NCI-H1417 (cell line): ENCODE measurements around the gene PTGDS.

Experiments
- DNase-seq, 3 experiments: peaks; one replicate each; lab custom pipeline; 2025; lab: John Stamatoyannopoulos, UW

PTGDS gene

DNA sequence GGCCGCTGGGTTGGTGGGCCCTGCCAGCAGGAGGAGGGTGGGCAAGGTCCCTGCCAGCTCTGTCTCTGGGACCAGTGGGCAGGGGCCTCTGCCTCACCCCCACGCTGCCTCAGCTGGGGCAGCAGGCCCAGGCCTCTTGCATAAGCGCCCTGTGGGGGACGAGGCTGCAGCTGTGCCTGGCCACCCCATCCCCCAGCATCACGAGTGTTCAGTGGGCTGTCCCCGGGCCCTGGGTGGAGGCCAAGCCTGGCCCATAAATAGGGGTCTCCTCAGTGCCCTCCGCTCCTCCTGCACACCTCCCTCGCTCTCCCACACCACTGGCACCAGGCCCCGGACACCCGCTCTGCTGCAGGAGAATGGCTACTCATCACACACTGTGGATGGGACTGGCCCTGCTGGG, at the start of gene PTGDS:
TSS of gene PTGDS (plus strand) at position 282 of the 400 bp plus-strand sequence. CDS start at position 357, 75 bp downstream.
- DNase-seq, result no peak

DNA sequence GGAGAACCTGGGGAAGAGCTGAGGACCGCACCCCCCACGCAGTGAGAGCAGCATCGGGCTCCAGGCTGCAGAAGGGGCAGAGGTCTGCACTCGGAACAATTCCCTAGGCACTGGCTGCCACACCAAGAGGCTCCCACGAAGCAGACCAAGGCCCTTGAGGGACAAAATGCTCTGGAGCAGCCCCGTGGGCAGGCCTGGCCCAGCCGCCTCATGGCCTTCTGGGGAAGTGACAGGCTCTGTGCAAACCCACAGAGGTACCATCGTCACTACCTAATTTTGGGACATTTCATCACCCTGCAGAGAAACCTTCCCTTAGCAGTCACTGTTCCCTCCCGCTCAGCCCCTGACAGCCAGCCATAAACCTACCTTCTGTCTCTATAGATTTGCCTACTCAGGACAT, 48.7 kb upstream of the PTGDS start:
- no peak for DNase-seq

DNA sequence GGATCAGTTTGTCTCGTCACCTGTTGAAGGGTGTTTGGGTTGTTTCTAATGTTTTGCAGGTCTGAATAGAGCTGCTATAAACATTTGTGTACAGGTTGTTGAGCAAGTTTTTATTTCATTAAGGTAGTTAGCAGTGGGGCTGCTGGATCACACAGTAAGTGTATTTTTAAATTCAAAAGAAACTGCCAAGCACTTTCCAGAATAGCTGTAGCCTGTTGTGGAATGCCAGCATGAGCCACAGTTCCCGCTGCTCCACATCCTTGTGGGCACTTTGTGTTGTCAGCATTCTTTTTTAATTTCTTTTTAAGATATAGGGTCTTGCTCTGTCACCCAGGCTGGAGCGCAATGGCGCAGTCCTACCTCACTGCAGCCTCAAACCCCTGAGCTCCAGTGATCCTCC, 47.3 kb upstream of the PTGDS start:
- no peak for DNase-seq

DNA sequence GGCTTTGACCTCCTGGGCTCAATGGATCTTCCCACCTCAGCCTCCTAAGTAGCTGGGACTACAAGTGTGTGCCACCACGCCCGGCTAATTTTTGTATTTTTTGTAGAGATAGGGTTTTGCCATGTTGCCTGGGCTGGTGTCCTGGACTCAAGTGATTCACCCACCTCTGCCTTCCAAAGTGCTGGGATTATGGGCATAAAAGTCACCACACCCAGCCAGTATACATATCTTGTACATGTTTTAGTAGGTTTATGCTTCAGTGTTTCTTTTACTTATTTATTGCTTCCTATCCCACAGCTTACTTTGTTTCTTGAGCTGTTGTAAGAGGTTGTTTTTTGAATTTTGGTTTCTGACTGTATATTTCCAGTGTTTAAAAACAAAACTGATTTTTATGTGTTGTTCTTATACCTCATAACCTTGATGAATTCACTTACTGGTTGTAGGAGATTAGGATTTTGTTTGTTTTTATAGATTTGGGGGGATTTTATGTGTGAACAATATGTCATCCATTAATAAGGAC, 45.6 kb upstream of the PTGDS start:
- DNase-seq, result no peak

DNA sequence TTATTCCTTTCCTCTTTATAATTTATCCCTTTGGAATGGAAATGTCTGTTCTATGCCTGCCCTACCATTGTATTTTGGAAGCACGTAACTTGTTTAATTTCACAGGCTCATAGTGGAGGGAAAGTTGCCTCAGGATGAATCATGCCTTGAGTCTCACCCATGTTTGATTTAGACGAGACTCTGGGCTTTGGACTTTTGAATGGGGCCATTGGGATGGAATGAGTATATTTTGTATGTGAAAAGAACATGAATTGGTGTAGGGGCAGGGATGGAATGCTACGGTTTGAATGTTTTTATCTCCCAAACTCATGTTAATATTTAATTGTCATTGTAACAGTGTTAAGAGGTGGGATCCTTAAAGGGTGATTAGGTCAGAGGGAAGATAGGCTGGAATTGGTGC, 43.0 kb upstream of the PTGDS start:
- DNase-seq, result no peak

DNA sequence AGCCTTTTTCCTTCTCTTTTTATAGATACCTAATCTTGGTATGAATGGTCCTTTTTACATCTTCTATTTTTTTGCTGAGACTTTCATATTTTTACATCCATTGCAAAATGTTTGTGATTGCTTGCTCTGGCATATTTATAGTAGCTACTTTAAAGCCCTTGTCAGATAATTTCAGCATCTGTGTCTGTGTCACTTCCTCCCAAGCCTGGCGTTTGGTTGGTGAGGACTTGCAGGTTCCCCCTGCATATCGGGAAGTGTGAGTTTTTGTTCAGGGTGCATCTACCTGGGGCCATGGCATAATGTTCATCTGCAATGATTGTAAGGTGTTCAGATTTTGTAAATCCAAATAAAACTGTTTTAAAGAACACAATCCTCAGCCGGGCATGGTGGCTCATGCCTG, 41.7 kb upstream of the PTGDS start:
- no peak for DNase-seq

DNA sequence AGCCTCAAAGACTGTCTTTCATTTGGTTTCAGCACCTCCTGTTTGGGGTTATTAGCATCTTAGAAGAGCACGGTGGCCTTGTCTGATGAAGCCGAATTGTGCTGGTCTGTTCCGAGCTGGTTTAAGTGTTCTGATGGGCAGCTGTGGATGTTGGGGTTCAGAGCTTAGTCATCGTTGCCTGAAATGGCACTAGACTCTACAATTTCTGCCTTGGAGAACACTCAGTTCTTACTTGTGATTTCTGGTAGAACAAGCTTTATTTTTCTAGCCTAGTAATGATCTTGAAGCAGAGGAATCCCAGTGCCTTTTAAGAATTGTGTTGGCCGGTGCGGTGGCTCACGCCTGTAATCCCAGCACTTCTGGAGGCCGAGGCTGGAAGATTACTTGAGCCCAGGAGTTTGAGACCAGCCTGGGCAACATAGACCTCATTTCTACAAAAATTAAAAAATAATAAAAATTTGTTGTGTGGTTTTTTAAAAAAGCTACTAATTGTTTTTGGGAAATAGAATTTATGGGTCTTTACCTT, 40.6 kb upstream of the PTGDS start:
- DNase-seq, result no peak

DNA sequence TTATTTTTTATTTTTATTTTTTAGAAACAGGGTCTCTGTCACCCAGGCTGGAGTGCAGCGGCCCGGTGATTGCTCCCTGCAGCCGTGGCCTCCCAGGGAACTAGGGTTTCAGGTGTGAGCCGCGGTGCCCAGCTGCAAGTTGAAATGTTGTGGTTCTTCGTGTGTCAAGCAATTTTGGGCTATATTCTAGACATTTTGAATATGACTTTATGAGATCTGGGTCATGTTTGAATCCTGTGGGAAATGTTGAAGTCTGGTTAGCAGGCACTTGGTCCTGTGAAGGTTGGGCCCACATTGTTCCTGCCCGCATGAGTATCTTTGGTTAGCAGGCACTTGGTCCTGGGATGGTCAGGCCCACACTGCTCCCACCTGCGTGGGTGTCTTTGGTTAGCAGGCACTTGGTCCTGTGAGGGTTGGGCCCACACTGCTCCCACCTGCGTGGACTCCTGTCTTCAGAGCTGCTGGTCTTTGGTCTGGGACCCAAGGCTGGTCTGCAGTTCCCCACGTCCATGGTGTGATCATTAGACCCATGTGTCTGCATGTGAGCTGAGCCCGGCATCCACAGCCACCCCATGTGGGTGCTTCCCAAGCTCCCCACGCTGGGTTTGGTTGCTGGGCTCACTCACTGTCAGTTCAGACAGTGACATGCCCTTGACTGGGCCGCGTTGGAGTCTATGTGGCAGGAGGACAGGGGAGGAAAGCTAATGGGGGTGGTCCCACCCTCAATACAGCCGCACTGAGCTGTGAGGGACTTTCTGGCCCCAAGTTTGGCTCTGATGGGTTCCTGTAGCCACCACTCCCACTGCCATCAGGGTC, 39.9 kb upstream of the PTGDS start:
- no peak for DNase-seq

DNA sequence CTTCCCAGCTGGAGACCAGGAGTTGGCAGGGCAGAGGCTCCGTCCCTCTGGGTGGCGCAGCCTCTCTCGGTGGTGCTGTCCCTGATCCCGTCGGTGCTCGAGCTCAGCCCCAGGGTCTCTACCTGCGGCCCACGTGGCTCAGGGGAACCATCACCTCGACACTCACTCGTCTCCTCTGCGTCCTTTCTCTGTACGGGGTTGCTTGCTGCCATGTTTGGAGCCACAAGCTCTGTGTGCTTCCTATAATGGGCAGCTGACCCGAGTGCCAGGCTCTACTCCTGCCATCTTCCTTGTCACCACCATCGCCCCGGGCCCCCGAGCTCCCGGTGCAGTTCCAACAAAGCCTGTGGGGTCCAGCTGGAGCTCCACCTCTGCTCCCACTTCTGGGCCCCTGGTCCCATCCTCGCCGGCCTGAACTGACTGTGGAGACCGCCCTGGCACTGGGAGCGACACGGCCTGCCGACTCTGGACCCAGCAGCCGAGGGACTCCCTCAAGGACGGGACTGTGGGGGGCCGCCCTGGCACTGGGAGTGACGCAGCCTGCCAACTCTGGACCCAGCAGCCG, 37.8 kb upstream of the PTGDS start:
- no peak for DNase-seq

DNA sequence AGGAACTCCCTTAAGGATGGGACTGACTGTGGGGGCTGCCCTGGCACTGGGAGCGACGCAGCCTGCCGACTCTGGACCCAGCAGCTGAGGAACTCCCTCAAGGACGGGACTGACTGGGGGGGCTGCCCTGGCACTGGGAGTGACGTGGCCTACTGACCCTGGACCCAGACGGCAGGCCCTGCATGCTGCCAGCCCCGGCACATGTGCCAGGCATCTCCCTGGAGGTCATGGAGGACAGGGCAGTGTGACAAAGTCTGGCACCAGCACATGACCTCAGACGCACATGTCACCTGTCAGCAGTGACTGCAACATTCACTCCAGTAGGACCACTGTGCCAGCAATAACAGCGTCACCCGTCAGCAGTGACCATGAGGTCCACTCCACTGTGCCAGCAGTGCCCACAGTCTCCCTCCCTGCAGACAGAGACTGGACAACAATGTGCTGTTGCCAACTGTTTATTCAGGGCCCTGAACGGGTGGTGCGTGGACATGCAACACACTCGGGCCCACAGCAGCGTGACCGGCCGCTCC, 37.2 kb upstream of the PTGDS start:
- no peak for DNase-seq

DNA sequence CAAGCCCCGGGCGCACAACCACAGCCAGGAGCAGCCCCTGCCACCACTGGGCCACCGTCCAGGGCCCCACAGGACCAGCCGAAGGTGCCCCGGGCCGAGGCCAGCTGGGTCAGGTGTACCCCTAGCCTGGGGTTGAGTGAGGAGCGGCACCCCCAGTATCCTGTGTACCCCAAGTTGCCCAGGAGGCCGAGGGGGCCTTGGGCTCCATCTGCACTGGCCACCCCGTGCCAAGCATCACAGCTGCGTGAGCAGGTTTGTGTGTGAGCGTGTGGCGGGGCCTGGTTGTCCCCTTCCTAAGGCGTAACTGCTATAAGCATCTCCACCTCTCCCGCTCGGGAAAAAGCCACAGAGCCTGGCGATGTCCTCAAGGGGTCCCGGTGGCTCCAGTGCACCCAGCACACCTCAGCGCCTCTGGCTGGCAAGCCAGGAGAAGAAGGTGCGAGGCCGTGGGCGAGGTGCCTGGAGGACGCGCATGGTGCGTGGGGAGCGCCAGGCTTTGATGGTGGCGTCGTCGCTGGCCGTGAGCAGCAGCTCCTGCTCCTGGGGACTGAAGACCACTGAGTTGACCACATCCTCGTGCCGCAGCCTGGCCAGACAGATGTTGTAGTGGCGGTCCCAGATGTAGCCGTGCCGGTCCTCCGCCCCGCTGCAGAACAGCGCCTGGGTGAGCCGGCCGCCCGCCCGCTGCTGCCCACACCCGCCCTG, 36.6 kb upstream of the PTGDS start:
- DNase-seq, result no peak

DNA sequence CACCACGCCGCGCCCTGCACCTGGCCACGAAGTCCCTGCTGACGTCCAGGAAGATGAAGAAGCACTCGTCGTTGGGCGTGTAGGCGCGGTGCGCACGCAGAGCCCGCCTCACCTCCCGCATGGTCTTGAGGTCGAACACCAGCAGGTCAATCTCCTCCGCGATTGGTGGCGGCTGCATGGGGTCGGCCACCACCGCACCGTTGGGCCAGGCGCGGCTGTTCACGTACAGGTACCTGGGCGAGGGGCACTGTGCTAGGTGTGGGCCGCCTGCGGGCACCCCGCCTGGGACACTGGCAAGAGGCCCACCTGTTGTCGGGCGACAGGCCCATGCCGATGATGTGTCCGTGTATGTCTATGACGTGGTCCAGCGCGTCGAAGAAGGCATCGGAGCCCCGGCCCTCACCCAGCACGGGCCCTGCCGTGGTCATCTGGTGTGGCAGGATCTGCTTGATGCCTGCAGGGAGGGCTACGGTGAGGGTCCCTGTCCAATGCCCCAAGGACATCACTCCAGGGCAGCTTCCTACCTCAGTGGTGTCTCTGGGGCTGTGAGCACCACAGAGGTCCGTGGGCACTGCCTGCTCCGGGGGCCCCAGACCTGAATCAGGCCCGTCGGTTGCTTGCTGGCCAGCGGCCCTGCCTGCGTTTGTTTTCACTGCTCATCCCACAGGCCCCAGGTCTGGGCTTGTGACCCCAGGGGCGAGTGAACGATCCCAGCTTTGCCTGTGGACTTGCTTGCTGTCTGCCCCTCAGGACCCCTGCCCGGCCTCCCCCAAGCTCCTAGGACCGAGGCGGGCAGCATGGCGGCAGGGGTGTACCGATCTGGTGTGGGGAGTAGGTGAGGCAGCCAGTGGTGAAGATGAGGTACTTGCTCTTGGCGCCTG, 35.8 kb upstream of the PTGDS start:
- no peak for DNase-seq

DNA sequence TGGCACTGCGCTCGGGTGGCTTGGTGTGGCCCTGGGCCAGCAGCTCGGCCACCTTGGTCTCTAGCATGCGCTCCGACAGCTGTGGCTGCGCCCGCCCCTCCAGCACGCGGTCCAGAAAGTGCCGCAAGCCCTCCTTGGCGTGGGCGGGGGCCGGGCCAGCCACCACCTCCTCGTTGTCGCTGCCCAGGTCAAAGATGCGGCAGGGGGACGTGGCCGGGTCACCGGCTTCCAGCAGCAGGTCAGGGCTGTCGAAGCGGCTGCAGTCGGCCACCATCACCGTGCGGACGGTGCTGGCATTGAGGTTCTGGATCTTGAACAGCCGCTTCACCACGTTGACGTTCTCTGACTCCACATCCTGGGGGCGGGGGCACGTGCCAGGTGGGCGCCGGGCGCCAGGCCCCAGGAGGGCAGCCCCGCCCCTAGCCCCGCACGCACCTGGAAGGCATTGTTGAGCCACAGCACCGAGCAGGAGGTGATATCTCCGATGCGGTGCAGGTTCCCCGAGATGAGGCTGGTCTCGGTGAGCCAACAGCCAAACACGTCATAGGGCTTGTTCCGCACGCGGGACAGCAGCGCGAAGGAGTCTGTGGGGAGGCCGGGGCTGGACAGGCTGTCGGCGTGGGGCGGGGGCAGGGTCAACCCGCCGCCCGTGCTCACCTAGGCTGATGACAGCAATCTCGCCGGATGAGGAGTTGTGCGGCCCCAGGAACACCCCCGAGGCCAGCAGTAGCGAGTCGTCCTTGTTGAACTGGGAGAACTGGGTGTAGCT, 35.0 kb upstream of the PTGDS start:
- no peak for DNase-seq

DNA sequence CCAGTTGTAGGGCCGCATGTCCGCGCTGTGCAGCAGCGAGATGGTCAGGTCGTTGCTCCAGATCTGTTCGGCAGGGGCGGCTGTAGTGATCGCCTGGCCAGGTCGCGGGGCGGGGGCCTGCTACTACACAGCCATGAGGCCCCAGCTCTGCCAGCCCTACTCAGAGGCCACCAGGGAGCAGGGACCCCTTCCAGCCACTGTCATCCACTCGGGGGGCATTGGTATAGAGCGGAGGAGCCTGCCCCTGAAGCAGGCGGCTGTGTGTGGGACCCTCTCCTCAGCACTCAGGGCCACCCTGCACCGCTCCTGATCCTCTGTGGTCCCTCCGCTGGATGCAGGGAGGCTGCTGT, 34.4 kb upstream of the PTGDS start:
- DNase-seq, result no peak

DNA sequence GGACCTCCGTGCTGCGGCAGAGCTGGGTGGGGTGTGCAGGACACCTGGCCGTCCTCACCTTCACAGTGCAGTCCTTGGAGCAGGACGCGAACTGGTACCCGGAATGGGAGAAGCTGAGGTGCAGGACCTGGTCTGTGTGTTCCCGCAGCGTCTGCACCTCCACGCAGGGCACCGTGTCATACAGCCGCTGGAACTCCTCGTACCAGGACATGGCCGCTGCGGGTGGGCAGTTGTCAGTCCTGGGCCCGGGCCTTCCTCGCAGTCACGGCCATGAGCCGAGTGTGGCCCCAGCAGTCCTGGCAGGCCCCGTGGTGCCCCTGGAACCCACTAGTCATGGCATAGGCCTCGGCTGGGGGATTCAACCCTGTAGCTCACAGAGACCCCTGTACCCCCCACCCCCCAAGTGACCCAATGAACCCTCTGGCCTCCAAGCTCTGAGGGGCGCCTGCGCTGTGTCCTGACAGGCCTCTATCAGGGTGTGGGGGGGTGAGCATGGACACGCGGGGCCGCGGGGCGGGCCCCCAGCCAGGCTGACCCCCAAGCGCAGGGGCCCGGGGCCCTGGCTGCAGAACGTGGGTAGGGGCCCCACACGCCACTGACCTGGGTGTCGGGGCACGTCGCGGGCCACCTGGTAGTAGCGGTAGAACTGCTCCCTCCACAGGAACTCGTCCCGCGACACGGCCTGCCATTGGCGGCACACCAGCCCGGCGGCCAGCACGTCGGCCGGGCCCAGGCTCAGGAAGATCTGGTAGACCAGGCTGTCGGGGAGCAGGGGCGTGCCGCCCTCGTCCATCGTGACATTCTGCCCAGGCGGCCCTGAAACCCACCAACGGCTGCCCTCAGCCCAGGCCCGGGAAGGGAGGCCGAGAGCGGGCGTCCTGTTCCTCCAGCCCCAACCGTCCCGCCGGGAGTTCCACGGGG, 33.8 kb upstream of the PTGDS start:
- DNase-seq, result peak in 2 of 3 experiments; percentile 60 to 62

DNA sequence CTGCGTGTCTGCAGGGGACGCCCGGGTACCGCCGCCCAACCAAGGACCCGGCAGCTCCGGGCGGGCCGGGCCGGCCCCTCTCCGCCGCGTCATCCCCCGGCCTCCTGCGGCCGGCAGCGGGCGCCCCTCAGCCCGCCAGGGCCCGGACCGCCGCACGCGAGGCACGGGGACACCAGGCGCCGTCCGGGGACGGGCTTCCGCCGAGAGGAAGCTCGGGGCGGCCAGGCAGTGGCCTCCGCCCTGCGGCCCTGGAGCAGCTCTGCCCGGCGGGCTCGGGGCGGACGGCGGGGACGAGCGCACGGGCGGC, 33.1 kb upstream of the PTGDS start:
- no peak for DNase-seq

DNA sequence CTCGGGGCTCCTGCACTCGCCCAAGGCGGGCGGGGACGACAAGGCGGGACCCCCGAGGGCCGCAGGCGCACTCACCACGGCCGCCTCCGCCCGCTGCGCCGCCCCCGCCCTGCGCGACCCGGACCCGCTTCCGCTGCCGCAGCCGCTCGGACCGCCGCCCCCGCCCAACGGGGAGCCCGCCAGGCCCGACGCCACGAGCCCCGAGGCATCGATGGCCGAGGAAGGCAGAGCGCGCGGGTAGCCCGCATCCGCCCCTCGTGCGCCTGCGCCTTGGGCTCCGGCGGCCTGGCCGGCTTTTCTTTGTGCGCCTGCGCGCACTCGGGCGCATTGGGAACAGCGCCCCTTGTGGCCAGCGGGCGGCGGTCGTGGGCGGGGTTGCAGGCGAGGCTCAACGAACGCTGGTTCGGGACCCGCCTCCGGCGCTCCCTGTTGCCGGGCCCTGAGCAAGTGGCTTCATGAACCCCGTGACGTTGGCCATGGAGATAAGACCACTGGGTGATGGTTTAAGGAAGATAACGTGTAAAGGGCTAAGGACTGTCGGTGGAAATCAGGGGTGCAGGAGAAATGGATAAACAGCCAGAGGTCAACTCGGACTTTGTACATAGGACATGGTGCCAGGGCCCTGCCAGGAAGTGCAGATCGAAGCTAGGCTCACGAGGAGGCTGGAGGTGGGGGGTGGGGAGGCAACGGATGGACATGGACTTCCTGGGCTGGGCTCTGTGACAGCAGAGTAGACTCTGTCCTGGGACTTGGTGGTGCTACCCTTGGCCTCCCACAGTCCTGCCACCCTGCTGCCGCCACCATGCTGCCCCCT, 32.6 kb upstream of the PTGDS start, which contains the start of the genes C8G and FBXW5:
TSS of gene C8G (plus strand) at position 725 of the 814 bp plus-strand sequence. CDS start at position 803, 78 bp downstream.
TSS of gene FBXW5 (minus strand) at position 220 of the 814 bp plus-strand sequence. CDS start 655 bp downstream, outside the sequence.
- peak; percentile 92 to 98 (median 97) for DNase-seq

DNA sequence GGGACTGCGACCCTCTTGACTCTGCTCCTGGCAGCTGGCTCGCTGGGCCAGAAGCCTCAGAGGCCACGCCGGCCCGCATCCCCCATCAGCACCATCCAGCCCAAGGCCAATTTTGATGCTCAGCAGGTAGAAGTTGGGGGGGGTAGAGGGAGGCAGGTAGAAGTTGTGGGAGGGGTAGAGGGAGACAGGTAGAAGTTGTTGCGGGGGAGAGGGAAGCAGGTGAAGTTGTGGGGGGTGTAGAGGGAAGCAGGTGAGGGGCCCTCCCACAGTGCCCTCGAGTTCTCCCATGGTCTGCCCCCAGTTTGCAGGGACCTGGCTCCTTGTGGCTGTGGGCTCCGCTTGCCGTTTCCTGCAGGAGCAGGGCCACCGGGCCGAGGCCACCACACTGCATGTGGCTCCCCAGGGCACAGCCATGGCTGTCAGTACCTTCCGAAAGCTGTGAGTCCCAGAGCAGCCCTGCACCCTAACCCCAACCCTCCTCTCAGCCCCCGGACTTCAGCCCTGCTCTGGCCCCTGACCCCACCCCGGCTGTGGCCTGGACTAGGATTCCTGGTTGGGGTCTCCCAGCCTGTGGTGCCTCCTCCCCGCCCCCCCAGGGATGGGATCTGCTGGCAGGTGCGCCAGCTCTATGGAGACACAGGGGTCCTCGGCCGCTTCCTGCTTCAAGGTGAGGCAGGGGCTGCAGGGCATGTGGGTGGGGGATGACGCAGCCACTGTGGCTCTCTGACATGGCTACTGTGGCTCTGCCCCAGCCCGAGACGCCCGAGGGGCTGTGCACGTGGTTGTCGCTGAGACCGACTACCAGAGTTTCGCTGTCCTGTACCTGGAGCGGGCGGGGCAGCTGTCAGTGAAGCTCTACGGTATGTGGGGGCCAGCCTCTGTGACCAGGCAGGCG, 31.7 kb upstream of the PTGDS start:
- no peak for DNase-seq
